GM21367 (cell line): ENCODE measurements around the gene PIANP.

Source experiments
- ATAC-seq: cut with Tn5 transposase; IDR thresholded peaks from one replicate; pipeline ENCODE4 v1.9.1; 2021; ENCODE audit not compliant: unreplicated experiment

Gene PIANP

DNA sequence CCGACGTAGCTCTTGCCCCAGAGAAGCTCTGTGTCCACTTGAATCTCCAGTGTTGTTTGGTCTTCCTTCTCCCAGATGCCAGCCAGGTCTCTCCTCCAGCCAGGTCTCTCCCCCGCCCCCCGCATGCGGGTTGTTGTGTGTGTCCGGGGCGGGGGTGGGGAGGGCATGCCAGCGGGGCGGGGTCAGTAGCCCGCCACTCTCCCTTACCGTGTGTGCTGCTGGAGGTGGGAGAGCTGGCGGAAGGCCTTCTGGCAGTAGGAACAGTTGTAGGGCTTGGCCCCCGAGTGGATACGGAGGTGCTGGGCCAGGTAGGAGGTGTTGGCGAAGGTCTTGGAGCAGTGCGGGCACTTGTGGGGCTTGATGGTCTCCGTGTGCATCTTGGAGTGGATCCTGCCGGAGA lies 28.5 kb downstream of the PIANP start:
- no peak for ATAC-seq

DNA sequence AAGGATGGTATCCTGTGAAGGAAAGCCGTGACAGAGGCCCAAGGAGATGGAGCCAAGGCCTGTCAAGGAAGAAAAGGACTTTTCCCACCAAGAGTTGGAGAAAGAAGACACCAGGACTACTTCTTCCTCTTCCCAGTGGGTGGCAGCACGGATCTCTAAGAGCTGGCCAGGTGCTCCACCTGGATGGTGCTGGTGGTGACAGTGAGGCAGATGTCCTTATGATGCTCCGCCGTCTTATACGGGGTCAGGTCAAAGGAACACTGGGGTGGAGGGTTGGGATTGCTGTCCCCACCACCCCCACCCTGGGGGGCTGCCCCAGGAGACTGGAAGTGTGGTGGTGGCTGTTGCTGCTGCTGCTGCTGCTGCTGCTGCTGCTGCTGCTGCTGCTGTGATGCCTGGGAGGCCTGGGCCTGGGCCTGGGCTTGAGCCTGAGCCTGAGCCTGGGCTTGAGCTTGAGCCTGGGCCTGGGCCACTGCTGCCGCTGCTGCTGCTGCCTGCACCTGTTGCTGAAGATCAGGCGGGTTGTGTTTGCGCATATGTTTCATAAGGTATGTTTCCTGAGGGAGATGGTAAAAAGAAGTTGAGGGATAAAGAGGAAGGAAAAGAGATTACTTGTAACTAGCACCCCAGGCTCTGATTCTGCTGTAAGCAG lies 32.9 kb downstream of the PIANP start:
- ATAC-seq = no peak

DNA sequence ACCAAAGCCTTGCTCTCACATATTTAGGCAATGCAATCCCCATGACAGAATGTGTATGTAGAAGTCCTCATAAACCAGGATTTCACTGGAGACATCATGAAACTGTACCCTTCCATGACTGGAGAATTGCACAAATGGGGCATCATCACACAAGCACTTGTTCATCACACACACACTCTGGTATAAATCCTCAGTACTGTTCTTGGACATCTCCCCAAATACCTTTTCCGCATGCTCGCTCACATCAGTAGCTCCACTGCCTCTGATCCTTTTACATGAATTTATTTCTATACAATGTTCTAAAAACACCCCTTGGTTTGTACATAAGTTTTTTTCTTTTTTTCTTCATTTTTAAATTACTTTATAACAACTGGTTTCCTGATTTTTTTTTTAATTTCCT lies 34.4 kb downstream of the PIANP start:
- no peak for ATAC-seq

DNA sequence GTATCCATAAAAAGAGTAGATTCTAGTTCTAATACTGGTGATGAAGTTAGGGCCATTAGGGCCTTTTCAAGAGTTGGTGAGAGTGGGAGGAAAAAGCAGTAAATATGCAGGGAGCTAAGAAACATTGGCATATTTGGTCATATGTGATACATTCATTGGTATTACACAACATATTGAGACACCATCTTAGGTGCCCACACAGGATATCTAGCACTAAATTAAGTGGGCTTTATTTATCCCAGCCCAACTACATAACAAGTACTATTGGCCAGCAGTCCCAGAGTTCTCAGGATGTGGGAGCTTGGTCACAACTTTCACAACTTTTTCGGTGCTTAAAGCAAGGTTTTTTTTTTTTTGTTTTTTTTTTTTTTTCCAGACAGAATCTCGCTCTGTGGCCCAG lies 35.7 kb downstream of the PIANP start:
- no peak for ATAC-seq

DNA sequence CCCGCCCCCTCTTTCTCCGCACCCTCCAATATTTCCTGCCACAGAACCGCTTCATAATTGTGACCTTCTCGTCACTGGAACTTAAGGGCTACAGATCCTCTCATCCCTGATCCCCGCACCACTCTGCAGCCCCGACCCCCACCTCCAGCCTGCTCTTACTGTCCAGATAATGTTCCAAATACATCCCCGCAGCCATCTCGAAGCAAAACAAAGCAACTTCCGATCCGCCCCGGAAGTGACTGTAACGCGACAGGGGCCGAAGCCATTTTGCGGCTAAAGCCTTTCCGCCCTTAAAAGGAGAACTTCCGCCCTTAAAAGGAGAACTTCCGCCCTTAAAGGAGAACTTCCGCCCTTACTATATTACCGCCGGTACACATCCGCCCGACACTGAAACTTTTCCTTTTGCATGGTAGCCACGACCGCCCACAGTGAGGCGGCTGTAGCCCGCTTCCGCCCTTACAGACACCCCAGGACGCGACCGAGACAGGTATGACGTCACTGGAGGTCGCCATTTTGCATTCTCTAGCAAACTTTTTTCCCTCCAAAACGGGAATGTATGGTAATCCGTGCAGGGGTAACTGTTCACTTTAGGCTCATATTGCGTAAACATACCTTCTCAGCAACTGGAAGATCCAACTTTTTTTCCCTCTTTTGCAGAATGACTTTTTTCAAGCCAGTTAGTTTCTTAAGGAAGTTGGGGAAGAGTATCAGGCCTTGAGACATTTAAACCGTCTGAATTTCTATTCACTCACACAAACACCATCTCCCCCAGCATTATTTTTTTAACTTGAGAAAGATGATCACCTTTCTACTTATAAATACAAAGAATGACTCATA lies 37.5 kb downstream of the PIANP start, which contains the start of gene ING4:
Gene ING4 (minus strand): TSS at position 214 of the 837 bp plus-strand sequence. CDS start 18 bp downstream, at position 196.
- ATAC-seq = peak; percentile 93

DNA sequence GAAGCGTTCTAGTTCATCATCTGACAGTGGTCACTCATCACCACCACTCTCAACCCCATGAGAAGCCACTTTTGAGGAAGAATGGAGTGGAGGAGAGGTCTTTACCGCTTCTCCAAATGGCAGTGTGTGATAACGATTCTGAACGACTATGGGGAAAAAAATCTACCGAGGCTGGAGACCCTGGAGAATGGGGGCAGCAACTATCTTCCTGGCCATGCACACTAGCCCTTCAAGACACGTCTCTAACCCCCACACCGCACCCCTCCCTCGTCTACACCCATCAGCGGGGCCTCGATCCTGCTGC lies 38.1 kb downstream of the PIANP start:
- ATAC-seq = peak; percentile 2

GRCh38 chr12:6653987-6654386 lies 46.6 kb downstream of the PIANP start:
- ATAC-seq = no peak

DNA sequence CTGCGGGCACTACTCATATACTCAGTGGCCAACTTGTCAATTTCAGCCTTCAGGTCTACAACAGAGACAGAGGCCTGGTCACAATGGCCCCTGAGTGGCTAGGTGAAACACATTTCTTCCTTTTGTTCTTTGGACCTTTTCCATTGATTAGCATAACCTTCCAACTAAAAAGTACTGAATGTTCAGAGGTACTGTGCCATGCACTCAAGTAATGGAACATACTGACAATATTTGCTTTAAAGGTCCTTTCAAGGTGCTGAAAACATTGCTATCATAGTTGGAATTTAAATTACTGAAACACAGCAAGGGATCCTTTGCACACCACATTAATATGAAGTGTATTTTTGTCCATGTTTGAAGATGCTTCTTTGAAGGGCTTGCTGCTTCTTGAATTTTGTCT lies 47.3 kb downstream of the PIANP start:
- no peak for ATAC-seq

DNA sequence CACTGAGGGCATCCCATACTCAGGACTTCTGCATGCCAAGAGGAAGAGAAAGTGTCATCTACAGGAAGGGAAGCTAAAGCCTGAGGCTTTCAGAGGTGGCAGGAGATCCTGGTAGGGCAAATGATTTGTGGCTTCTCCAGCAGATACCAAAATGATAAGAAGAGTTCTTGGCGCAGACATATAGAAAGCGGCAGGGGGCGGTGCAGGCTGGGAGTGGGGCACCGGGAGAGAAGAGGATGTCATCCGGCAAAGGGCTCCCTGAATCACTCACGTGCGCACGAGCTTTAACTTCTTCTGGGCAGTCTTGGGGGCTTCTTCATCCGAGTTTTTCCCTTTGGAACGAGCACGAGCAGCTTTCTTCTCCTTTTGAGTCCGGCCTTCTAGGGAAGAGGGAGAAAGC lies 48.2 kb downstream of the PIANP start:
- ATAC-seq = no peak

- ATAC-seq = no peak
Observed at GRCh38 chr12:6650832-6651231, 49.8 kb downstream of the PIANP start.

DNA sequence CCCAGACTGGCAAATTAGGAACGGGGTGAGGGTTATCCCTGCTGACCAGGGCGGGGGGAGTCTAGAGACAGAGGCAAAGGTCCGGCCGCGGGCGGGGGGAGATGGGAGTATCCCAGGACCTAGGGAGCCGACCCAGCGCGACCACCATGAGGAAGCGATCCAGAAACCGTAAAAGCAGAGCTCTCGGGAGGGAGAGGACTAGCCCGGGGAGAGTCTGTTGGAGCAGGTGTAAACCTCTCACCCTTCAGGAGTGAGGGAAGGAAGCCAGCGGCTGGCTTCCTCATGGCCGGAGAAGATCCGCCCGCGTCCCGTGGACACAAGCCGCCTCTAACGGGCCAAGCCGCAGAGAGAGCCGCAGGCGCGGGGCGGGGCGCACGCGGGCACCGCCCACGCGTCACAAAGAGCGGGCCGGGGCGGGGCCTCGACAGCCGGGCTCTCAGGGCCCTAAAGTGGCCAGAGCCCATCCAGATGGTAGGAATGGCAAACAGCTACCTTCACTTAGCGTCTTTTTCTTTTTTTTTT lies 53.5 kb downstream of the PIANP start, which contains the start of gene ACRBP:
Gene ACRBP (minus strand): TSS at position 350 of the 522 bp plus-strand sequence. CDS start 66 bp downstream, at position 284.
- no peak for ATAC-seq

- ATAC-seq = no peak
Observed at GRCh38 chr12:6646276-6647082, 54.1 kb downstream of the PIANP start.

- ATAC-seq = no peak
Observed at GRCh38 chr12:6644903-6645302, 55.7 kb downstream of the PIANP start.

- no peak for ATAC-seq
Observed at GRCh38 chr12:6644257-6644596, 56.4 kb downstream of the PIANP start.
